Activated B cell treated with CpG ODN at 0.5 μM for 24 hours (primary cell): ENCODE measurements around the gene SRSF7. TPM values are rescaled to one million over a fixed set of nuclear protein-coding genes. Genes with fewer than 3 reads are reported as not detected.

Experiments
- ATAC-seq: fragments of 200-7000 bp; cut with Tn5 transposase; one replicate; pipeline ENCODE4 v1.10.0; 2021; ENCODE audit warnings: low read depth, mild to moderate bottlenecking, moderate library complexity
- CTCF ChIA-PET: fragments of 350-600 bp; sonication (Branson Sonifier 250); formaldehyde crosslinking; loops from one replicate; lab custom pipeline; 2021; ENCODE audit warnings: antibody characterized with exemption; lab: Charles Lee
- POLR2A ChIA-PET: fragments of 350-600 bp; sonication (Branson Sonifier 250); formaldehyde crosslinking; loops from one replicate; lab custom pipeline; 2021; ENCODE audit warnings: antibody characterized with exemption; lab: Charles Lee
- DNase-seq: peaks from one replicate; pipeline ENCODE4 v3.0.0; 2022
- H3K27ac Mint-ChIP-seq: one replicate; pipeline ENCODE4 v1.8.0; 2020; ENCODE audit warnings: mixed read lengths
- H3K27me3 Mint-ChIP-seq: one replicate; pipeline ENCODE4 v1.8.0; 2021; ENCODE audit warnings: mixed read lengths
- H3K36me3 Mint-ChIP-seq: one replicate; pipeline ENCODE4 v1.8.0; 2021; ENCODE audit warnings: low read depth, mixed read lengths
- H3K4me1 Mint-ChIP-seq: one replicate; pipeline ENCODE4 v1.8.0; 2021; ENCODE audit warnings: mixed read lengths
- H3K4me3 Mint-ChIP-seq: one replicate; pipeline ENCODE4 v1.8.0; 2020; ENCODE audit warnings: mild to moderate bottlenecking, mixed read lengths
- H3K9me3 Mint-ChIP-seq: one replicate; pipeline ENCODE4 v1.8.0; 2020; ENCODE audit warnings: mixed read lengths
- CTCF ChIP-seq: fragments of 200-600 bp; IDR thresholded peaks from one replicate; pipeline ENCODE4 v1.8.0; 2022; ENCODE audit warnings: antibody characterized with exemption, mild to moderate bottlenecking
- intact Hi-C: fragments of 100-400 bp; cut with micrococcal nuclease; formaldehyde crosslinking; loops from one replicate; pipeline ENCODE4 v1.15.1; 2024
- total RNA-seq: library from RNA; stranded (reverse); gene quantifications from 2 replicates; pipeline ENCODE4 v1.2.3, GENCODE V29; 2022

Gene SRSF7
- total RNA-seq, 1 donor from 2014 or later = 247 TPM

GRCh38 chr2:38783586-38783985 lies 32.4 kb upstream of the SRSF7 start:
- intact Hi-C loops = no loop called here
- ChIA-PET CTCF (no interaction called here), POLR2A (interaction anchor here (1.2 kb wide), 1 partner anchor 33 kb away, joined by 6 read pairs; the partner anchor contains the start of gene SRSF7)
- Mint-ChIP-seq H3K27me3 (no peaks in the 10 kb centered on the region), H3K4me3 (no peak overlapping the region), H3K9me3 (no peaks in the 10 kb centered on the region), H3K4me1 (peaks cover 5% of the 10 kb centered on the region), H3K27ac (no peak overlapping the region), H3K36me3 (peaks cover 25% of the 10 kb centered on the region)
- no peak for TF ChIP-seq CTCF
- DNase-seq (no peak), ATAC-seq (no peak)

DNA sequence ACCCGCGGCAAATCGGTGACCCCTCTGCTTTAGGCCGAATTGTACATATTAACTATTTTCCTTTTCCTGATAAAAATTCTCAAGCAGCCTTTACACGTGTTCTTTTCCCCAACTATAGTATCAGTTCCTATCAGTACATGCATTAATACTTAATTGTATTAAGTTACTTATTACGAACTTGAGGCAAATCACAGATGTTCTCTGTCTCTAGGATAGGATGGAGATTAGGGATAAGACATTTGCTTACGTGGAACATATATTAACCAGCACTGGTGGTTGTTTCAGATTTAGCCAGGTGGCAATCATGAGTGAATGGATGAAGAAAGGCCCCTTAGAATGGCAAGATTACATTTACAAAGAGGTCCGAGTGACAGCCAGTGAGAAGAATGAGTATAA lies 27.5 kb upstream of the SRSF7 start:
- H3K9me3 Mint-ChIP-seq = no peaks in the 10 kb centered on the region
- H3K4me1 Mint-ChIP-seq = peaks cover 12% of the 10 kb centered on the region
- DNase-seq = no peak
- peak overlapping the region; percentile 91 for H3K4me3 Mint-ChIP-seq
- peaks cover 10% of the 10 kb centered on the region for H3K27me3 Mint-ChIP-seq
- H3K27ac Mint-ChIP-seq = peak overlapping the region; percentile 89
- ChIA-PET POLR2A (interaction anchor here (1.2 to 3.6 kb wide), 3 partner anchors 27 to 35 kb away, joined by 3 to 40 read pairs (median 3); partner anchors contain the start of gene SRSF7), CTCF (no interaction called here)
- intact Hi-C loops = loop anchor here (1.0 to 5.0 kb wide), 7 partner anchors 27 to 401 kb away; partner anchors contain the start of genes ATL2, DHX57, MORN2 and SRSF7
- no peak for ATAC-seq
- TF ChIP-seq CTCF = no peak
- H3K36me3 Mint-ChIP-seq = peaks cover 30% of the 10 kb centered on the region

- ATAC-seq (no peak), DNase-seq (no peak)
- Mint-ChIP-seq H3K4me3 (no peak overlapping the region), H3K27me3 (peaks cover 10% of the 10 kb centered on the region), H3K9me3 (no peaks in the 10 kb centered on the region), H3K4me1 (peaks cover 12% of the 10 kb centered on the region), H3K27ac (no peak overlapping the region), H3K36me3 (peaks cover 22% of the 10 kb centered on the region)
- POLR2A ChIA-PET = interaction anchor here (1.0 kb wide), 1 partner anchor 26 kb away, joined by 8 read pairs; the partner anchor contains the start of gene SRSF7
- TF ChIP-seq CTCF = no peak
- intact Hi-C loops = loop anchor here (5.0 kb wide), 1 partner anchor 34 kb away; no protein-coding TSS in a partner anchor
- CTCF ChIA-PET = no interaction called here
These were observed 25.4 kb upstream of the SRSF7 start for GRCh38 chr2:38776531-38776930.

DNA sequence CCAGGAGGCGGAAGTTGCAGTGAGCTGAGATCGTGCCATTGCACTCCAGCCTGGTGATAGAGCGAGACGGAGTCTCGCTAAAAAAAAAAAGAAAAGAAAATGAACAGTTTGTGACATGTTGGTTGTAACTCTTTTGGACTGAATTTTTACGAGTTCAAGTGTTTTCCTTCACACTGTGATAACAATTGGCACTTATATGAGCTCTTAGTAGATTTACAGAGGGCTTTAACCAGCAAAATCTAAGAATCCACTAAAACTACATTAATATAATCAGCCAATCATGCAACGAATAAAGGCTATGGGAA lies 24.7 kb upstream of the SRSF7 start:
- Mint-ChIP-seq H3K4me3 (no peak overlapping the region), H3K27me3 (peaks cover 10% of the 10 kb centered on the region), H3K9me3 (no peaks in the 10 kb centered on the region), H3K4me1 (peaks cover 12% of the 10 kb centered on the region), H3K27ac (no peak overlapping the region), H3K36me3 (peaks cover 15% of the 10 kb centered on the region)
- ChIA-PET POLR2A (interaction anchor here (1.0 to 1.4 kb wide), 2 partner anchors 25 to 29 kb away, joined by 3 to 8 read pairs; partner anchors contain the start of gene SRSF7), CTCF (no interaction called here)
- intact Hi-C loops = loop anchor here (5.0 kb wide), 1 partner anchor 34 kb away; no protein-coding TSS in a partner anchor
- ATAC-seq (no peak), DNase-seq (no peak)
- no peak for TF ChIP-seq CTCF

DNA sequence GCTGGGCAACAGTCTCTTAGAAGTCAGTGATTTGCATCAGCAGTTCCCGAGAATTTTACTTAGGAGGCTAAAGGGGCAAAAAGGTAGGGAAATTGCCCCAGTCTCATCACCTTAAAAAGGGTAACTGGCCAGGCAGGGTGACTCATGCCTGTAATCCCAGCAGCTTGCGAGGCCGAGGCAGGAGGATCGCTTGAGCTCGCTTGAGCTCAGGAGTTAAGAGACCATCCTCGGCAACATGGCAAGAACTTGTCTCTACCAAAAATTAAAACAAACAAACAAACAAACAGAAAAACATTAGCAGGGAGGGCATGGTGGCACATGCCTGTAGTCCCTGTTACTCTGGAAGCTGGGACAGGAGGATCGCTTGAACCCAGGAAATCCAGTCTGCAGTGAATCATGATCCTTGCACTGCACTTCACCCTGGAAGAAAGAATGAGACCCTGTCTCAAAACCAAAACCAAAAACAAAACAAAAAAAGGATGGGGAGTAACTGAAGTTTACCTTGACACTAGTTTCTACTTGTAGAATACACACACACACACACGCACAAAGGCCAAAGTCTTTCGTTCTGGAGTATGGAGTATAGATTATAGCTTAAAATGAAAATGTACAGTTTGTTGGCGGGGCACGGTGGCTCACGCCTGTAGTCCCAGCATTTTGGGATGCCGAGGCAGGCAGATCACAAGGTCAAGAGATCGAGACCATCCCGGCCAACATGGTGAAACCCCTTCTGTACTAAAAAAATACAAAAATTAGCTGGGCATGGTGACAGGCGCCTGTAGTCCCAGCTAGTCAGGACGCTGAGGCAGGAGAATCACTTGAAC lies 24.1 kb upstream of the SRSF7 start:
- POLR2A ChIA-PET = interaction anchor here (1.0 to 1.4 kb wide), 2 partner anchors 24 to 28 kb away, joined by 3 to 8 read pairs; partner anchors contain the start of gene SRSF7
- H3K27ac Mint-ChIP-seq = no peak overlapping the region

More for the DNA sequence above, 24.1 kb upstream of the SRSF7 start:
- CTCF ChIA-PET = no interaction called here
- no peak overlapping the region for H3K4me3 Mint-ChIP-seq
- H3K9me3 Mint-ChIP-seq = no peaks in the 10 kb centered on the region
- peaks cover 12% of the 10 kb centered on the region for H3K4me1 Mint-ChIP-seq
- peaks cover 10% of the 10 kb centered on the region for H3K27me3 Mint-ChIP-seq
- no peak for ATAC-seq
- peaks cover 10% of the 10 kb centered on the region for H3K36me3 Mint-ChIP-seq
- intact Hi-C loops = loop anchor here (5.0 kb wide), 1 partner anchor 33 kb away; no protein-coding TSS in a partner anchor
- DNase-seq = no peak
- TF ChIP-seq CTCF = no peak
